ENCODE data around the gene ERCC4. TPM values are rescaled to one million over a fixed set of nuclear protein-coding genes. Genes with fewer than 3 reads are reported as not detected.

ERCC4 gene
- total RNA-seq, 4 donors from 2014 or later: 5.3 to 22.6 (median 15.9) TPM

DNA sequence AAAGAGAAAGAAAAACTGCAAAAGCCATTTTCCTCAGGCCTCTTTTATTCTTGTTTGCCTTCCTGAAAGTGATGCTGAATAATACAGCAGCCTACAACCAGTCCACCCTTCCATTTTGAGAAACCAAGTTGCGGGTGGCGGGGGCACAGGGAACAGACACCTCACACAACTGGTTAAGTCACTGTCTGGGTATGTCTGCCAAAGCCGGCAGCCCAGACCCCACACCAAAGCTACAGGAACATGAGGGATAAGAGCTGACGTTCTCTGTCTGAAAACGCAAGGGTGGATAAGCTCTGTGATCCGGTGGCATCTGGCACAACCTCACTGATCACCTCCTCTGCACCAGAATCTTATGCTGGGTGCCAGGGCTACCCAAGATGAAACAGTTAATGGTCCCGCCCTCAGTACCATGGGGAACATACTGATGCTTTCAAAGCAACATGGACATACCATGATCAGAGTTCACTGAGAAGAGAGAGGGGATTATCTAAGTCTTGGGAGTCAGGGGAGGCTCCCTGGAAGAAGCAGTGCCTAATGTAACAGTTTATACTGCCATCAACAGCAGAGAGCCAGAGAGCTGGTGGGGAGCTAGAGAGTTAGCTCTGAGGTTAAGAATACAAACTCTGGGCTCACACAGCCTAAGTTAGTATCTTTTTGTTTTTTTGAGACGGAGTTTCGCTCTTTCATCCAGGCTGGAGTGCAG lies 53.5 kb downstream of the ERCC4 start:
- TF ChIP-seq, protein P1, sequence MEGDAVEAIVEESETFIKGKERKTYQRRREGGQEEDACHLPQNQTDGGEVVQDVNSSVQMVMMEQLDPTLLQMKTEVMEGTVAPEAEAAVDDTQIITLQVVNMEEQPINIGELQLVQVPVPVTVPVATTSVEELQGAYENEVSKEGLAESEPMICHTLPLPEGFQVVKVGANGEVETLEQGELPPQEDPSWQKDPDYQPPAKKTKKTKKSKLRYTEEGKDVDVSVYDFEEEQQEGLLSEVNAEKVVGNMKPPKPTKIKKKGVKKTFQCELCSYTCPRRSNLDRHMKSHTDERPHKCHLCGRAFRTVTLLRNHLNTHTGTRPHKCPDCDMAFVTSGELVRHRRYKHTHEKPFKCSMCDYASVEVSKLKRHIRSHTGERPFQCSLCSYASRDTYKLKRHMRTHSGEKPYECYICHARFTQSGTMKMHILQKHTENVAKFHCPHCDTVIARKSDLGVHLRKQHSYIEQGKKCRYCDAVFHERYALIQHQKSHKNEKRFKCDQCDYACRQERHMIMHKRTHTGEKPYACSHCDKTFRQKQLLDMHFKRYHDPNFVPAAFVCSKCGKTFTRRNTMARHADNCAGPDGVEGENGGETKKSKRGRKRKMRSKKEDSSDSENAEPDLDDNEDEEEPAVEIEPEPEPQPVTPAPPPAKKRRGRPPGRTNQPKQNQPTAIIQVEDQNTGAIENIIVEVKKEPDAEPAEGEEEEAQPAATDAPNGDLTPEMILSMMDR (IDR thresholded peaks at IDR 0.05): no peak
- no peak for TF ChIP-seq POLR2A (IDR thresholded peaks at IDR 0.05)
- no peaks in the 10 kb centered on the region for H3K9me3 ChIP-seq
- intact Hi-C loops (cut with DNase I; ENCODE audit: low total_unique reads): no loop called here
- DNase-seq: no peak
- no peaks in the 10 kb centered on the region for H3K27me3 ChIP-seq
- H3K36me3 ChIP-seq: no peaks in the 10 kb centered on the region
- no peaks in the 10 kb centered on the region for H3K4me1 ChIP-seq
- H3K27ac ChIP-seq: no peak overlapping the region
- H3K4me3 ChIP-seq: no peak overlapping the region

DNA sequence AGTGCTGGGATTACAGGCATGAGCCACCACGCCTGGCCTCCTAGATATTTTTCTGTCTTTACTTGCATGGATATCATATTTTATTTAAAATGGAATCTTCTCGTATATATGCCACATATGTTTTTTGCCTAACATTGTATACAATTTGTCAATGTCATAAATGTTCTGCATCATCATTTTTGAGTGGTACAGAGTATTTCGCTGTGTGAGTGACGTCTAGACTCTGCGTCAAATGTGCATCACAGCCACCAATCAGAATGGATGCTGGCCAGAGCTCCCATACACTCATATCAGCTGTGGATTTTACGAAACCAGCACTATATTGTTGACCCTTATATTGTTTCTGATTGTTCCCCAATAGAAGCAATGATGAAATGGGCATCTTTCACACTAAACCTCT lies 57.2 kb downstream of the ERCC4 start:
- Histone ChIP-seq H3K27ac (no peak overlapping the region), H3K27me3 (no peaks in the 10 kb centered on the region), H3K9me3 (peaks cover 0 to 4% of the 10 kb centered on the region in 2 donors), H3K36me3 (no peaks in the 10 kb centered on the region), H3K4me1 (no peaks in the 10 kb centered on the region), H3K4me3 (no peak overlapping the region)
- TF ChIP-seq, protein P1 (IDR thresholded peaks at IDR 0.05): no peak
- no peak for TF ChIP-seq POLR2A (IDR thresholded peaks at IDR 0.05)
- intact Hi-C loops (cut with DNase I; ENCODE audit: low total_unique reads): no loop called here
- DNase-seq: no peak

DNA sequence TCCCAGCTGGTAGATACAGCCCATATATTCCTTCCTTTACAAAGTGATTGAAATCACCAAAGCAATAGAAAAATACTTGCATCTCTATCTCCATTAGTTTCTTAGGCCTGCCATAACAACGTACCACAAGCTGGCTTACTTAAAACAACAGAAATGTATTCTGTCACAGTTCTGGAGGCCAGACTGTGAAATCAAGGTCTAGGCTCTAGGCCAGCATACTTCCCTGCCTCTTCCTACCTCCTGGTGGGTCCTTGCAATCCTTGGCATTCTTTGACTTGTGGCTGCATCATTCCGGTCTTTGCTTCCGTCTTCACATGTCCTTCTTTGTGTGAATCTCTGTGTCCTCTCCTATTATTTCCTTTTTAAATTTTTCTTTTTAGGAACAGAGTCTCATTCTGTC lies 62.5 kb downstream of the ERCC4 start:
- DNase-seq: no peak
- H3K4me3 ChIP-seq: no peak overlapping the region
- H3K36me3 ChIP-seq: no peaks in the 10 kb centered on the region
- no peaks in the 10 kb centered on the region for H3K4me1 ChIP-seq
- H3K9me3 ChIP-seq: peaks cover 0 to 4% of the 10 kb centered on the region in 2 donors
- H3K27ac ChIP-seq: no peak overlapping the region
- intact Hi-C loops (cut with DNase I; ENCODE audit: low total_unique reads): no loop called here
- H3K27me3 ChIP-seq: no peaks in the 10 kb centered on the region
- TF ChIP-seq POLR2A (IDR thresholded peaks at IDR 0.05): no peak
- TF ChIP-seq, protein P1 (IDR thresholded peaks at IDR 0.05): no peak

DNA sequence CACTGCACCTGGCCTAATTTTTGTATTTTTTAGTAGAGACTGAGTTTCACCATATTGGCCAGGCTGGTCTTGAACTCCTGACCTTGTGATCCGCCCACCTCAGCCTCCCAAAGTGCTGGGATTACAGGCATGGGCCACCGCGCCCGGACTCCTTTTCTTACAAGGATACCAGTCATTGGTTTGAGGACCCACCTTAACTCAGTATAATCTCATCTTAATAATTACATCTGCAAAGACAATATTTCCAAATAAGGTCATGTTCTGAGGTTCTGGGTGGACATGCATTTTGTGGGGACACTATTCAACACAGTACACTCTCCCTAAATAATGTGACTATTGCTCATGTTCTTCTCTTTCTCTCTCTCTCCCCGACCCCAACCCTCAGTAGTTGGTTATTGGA lies 63.7 kb downstream of the ERCC4 start:
- no peaks in the 10 kb centered on the region for H3K36me3 ChIP-seq
- TF ChIP-seq, protein P1 (IDR thresholded peaks at IDR 0.05): no peak
- TF ChIP-seq POLR2A (IDR thresholded peaks at IDR 0.05): no peak
- no peak for DNase-seq
- H3K9me3 ChIP-seq: peaks cover 0 to 4% of the 10 kb centered on the region in 2 donors
- no peak overlapping the region for H3K4me3 ChIP-seq
- H3K27me3 ChIP-seq: no peaks in the 10 kb centered on the region
- intact Hi-C loops (cut with DNase I; ENCODE audit: low total_unique reads): no loop called here
- no peak overlapping the region for H3K27ac ChIP-seq
- H3K4me1 ChIP-seq: no peaks in the 10 kb centered on the region

DNA sequence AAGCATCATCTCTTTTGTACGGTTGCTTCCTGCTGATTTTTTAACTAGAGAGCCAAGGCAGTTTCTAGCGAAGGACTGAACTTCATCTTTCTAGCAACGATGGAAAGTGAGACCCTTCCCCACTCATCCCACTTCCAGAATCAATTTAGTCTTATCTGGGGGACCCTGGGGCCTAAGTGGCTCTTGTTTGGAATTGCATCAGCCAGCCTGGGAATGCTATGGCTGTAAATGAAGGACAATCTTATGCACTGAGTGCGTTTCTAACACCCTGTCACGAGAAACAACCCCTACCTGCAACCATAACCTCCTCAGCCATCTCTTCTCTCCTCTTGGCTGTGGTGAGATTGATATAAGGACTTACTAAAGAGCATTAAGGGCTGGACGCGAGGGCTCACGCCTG lies 64.8 kb downstream of the ERCC4 start:
- no peak for TF ChIP-seq POLR2A (IDR thresholded peaks at IDR 0.05)
- TF ChIP-seq, protein P1 (IDR thresholded peaks at IDR 0.05): no peak
- H3K27me3 ChIP-seq: no peaks in the 10 kb centered on the region

More for the DNA sequence above, 64.8 kb downstream of the ERCC4 start:
- Histone ChIP-seq H3K4me1 (no peaks in the 10 kb centered on the region), H3K27ac (no peak overlapping the region), H3K36me3 (no peaks in the 10 kb centered on the region), H3K9me3 (peaks cover 0 to 4% of the 10 kb centered on the region in 2 donors), H3K4me3 (no peak overlapping the region)
- no peak for DNase-seq
- intact Hi-C loops (cut with DNase I; ENCODE audit: low total_unique reads): no loop called here
